T-cell (primary cell): ENCODE data around the gene TBRG1. TPM values are rescaled to one million over a fixed set of nuclear protein-coding genes. Genes with fewer than 3 reads are reported as not detected.

Source experiments
- ATAC-seq, 4 experiments: fragments of 200-7000 bp in 3 of 4; fragments of 150-1000 bp in 1 of 4; cut with Tn5 transposase; replicated peaks in 1 of 4; 1 replicate in 3 of 4; 2 replicates in 1 of 4; pipeline ENCODE4 v1.10.0; 2021; ENCODE audit warnings: moderate library complexity in 3 of 4, mild to moderate bottlenecking in 2 of 4, moderate number of reproducible peaks in 1 of 4
- CTCF ChIA-PET, 2 donors: fragments of 300-600 bp; sonication (Branson Sonifier 250); formaldehyde crosslinking; loops; one replicate each; lab custom pipeline; 2022; ENCODE audit warnings: antibody characterized with exemption in 2 of 2; lab: Charles Lee
- POLR2A ChIA-PET, 2 donors: fragments of 300-600 bp; sonication (Branson Sonifier 250); formaldehyde crosslinking; loops; one replicate each; lab custom pipeline; 2022; ENCODE audit warnings: antibody characterized with exemption in 2 of 2; lab: Charles Lee
- DNase-seq, 35 experiments: peaks; one replicate each; pipeline versions ENCODE4 v3.0.0 to v3.0.0-alpha.2; 2013 to 2023
- H3K27ac ChIP-seq: one replicate; pipeline ENCODE4 v1.5.1; 2013; ENCODE audit warnings: low read length
- H3K27me3 ChIP-seq, 2 experiments: replicated peaks in 1 of 2; 1 replicate in 1 of 2; 2 replicates in 1 of 2; pipeline versions ENCODE4 v1.6.1 to v1.7.0; 2013; ENCODE audit warnings: low read length in 1 of 2, mixed read lengths in 1 of 2; ENCODE audit not compliant: control insufficient read depth in 2 of 2, insufficient read depth in 2 of 2; ENCODE audit errors: extremely low read depth in 1 of 2
- H3K36me3 ChIP-seq, 2 donors: 1 replicate in 1 of 2; 2 replicates in 1 of 2; pipeline versions ENCODE4 v1.6.1 to v1.7.0; 2013; ENCODE audit warnings: low read length in 1 of 2; ENCODE audit not compliant: control insufficient read depth in 2 of 2, insufficient read depth in 1 of 2; ENCODE audit errors: extremely low read depth in 1 of 2
- H3K4me1 ChIP-seq, 2 experiments: 1 replicate in 1 of 2; 2 replicates in 1 of 2; pipeline versions ENCODE4 v1.6.1 to v1.7.0; 2013; ENCODE audit warnings: low read length in 2 of 2, mixed read lengths in 1 of 2; ENCODE audit not compliant: insufficient read depth in 2 of 2, control insufficient read depth in 1 of 2; ENCODE audit errors: extremely low read depth in 1 of 2
- H3K4me3 ChIP-seq, 2 donors: 1 replicate in 1 of 2; 2 replicates in 1 of 2; pipeline versions ENCODE4 v1.5.1 to v1.7.0; 2013; ENCODE audit warnings: mild to moderate bottlenecking in 2 of 2, low read length in 1 of 2, moderate library complexity in 1 of 2; ENCODE audit not compliant: control insufficient read depth in 1 of 2; ENCODE audit errors: extremely low read depth in 1 of 2
- H3K9me3 ChIP-seq: 2 replicates; pipeline ENCODE4 v1.7.0; 2013
- H3K27ac Mint-ChIP-seq, 2 donors: one replicate each; pipeline ENCODE4 v1.8.0; 2020 to 2021; ENCODE audit warnings: mild to moderate bottlenecking in 2 of 2, mixed read lengths in 2 of 2
- H3K27me3 Mint-ChIP-seq, 2 donors: one replicate each; pipeline ENCODE4 v1.8.0; 2021 to 2022; ENCODE audit warnings: mixed read lengths in 2 of 2
- H3K36me3 Mint-ChIP-seq: one replicate; pipeline ENCODE4 v1.8.0; 2021; ENCODE audit warnings: mixed read lengths
- H3K4me1 Mint-ChIP-seq, 3 donors: one replicate each; pipeline ENCODE4 v1.8.0; 2020 to 2022; ENCODE audit warnings: mixed read lengths in 3 of 3, mild to moderate bottlenecking in 1 of 3
- H3K4me3 Mint-ChIP-seq, 3 donors: one replicate each; pipeline ENCODE4 v1.8.0; 2020 to 2022; ENCODE audit warnings: mild to moderate bottlenecking in 3 of 3, mixed read lengths in 3 of 3, moderate library complexity in 3 of 3
- H3K9me3 Mint-ChIP-seq, 3 donors: one replicate each; pipeline ENCODE4 v1.8.0; 2020 to 2022; ENCODE audit warnings: mixed read lengths in 3 of 3
- WGBS: methylation state at CpG from one replicate; pipeline ENCODE4 v1.1.5; 2013; ENCODE audit warnings: missing lambda C conversion rate; ENCODE audit not compliant: insufficient coverage; 5-methylcytosine and 5-hydroxymethylcytosine counted together
- total RNA-seq, 35 experiments: library from RNA in 6 of 35; stranded (reverse) in 6 of 35; fragments of 120-200 nt in 1 of 35; gene quantifications; one replicate each; pipeline versions ENCODE4 v1.2.1 to v1.2.4 and lab custom pipeline; 2013 to 2026

Gene TBRG1
- total RNA-seq, 5 donors from 2014 or later (not counting 1 experiment from before 2014, with no cell fraction given) = 55.5 to 74.8 (median 72.0) TPM

DNA sequence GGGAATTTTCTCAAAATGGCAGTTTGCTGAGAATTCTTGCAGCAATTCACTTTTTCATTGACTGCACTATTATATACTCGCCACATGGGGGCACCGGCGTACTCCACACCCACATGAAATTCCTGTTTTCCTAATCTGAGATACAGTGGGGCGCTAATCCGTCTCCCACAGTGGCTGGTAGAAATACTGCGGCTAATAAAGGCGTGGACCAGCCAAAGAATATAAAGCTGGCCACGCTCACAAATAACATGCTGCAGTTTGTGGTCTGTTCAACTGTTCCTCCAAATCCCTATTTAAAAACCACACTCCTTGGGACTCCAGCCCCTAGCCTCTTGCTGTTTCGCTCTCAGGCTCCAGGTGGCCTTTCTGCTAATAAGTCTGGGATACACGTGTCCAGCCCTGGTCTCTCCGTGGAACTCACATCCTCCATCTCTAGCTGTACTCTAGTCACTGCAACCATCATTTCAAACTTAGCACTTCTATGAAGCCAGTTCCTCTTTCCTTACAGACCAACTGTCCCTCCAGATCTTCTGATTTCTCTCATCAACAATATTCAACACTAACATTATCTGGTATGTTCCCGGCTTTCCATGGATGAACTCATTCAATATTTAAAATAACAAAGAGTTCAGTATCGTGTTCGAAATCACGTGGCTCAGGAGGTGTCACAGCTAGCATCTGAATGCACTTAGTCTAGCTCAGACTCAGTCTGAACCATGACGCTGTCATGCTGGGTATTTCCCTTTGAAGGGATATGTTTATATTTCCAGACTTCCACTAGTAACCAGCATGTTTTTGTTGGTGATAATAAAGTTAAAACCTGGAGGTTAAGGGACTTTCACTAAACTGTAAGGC, 22.0 kb downstream of the TBRG1 start:
- peaks cover 2% of the 10 kb centered on the region for H3K36me3 Mint-ChIP-seq

DNA sequence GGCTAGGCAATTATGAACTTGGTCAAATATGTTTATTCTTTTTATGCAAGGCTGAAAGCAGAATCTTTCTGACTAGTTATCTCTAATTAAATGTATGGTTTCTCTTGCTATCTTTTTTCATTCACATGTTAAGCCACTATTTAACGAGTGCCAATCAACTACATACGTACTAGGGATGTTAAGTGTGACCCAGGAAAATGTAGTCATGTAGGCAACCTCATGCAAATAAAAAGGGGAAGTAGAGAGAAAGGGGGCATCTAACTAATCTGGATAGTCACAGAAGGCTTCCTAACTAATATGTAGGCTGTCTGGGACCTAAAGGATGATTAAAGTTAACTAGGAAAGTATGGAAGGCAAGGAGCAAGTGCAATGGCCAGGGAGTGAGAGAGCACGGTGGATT, 23.5 kb downstream of the TBRG1 start:
- Histone ChIP-seq H3K9me3 (no peaks in the 10 kb centered on the region), H3K27ac (no peak overlapping the region), H3K27me3 (no peaks in the 10 kb centered on the region), H3K36me3 (peaks cover 3% of the 10 kb centered on the region in 2 donors), H3K4me1 (peaks cover 0 to 3% of the 10 kb centered on the region in 2 experiments), H3K4me3 (no peak overlapping the region)
- no CpG with 5 or more reads among the region's 3 CpGs for WGBS
- POLR2A ChIA-PET = no interaction called here
- no peak for DNase-seq
- H3K27ac Mint-ChIP-seq = no peak overlapping the region
- H3K9me3 Mint-ChIP-seq = no peaks in the 10 kb centered on the region
- H3K4me1 Mint-ChIP-seq = peaks cover 0 to 4% (median 3%) of the 10 kb centered on the region in 3 donors
- H3K36me3 Mint-ChIP-seq = peaks cover 8% of the 10 kb centered on the region
- no peaks in the 10 kb centered on the region for H3K27me3 Mint-ChIP-seq
- no peak for ATAC-seq
- H3K4me3 Mint-ChIP-seq = no peak overlapping the region
- CTCF ChIA-PET = no interaction called here

More for the DNA sequence above, 22.0 kb downstream of the TBRG1 start:
- peak; percentile 53 to 77 (median 66) for ATAC-seq
- ChIA-PET POLR2A (interaction anchor here in 1 of 2 donors (0.6 kb wide), 2 partner anchors 145 to 283 kb away, joined by 5 read pairs; no protein-coding TSS in a partner anchor), CTCF (interaction anchor here (0.6 to 3.2 kb wide), 14 partner anchors 8 to 697 kb away, joined by 3 to 15 read pairs (median 3); partner anchors contain the start of genes SIAE (in 1 of the 2), SPA17 (in 1 of the 2) and TBRG1 (in 1 of the 2))
- H3K9me3 ChIP-seq = no peaks in the 10 kb centered on the region
- peaks cover 0 to 3% of the 10 kb centered on the region in 2 experiments for H3K4me1 ChIP-seq
- no peak overlapping the region for H3K4me3 Mint-ChIP-seq
- H3K27me3 ChIP-seq = no peaks in the 10 kb centered on the region
- H3K9me3 Mint-ChIP-seq = no peaks in the 10 kb centered on the region
- WGBS = 29% methylated on average over 15 of the region's 16 CpGs
- peaks cover 0 to 3% of the 10 kb centered on the region in 2 donors for H3K36me3 ChIP-seq
- no peaks in the 10 kb centered on the region for H3K27me3 Mint-ChIP-seq
- H3K27ac ChIP-seq = no peak overlapping the region
- peak in 17 of 35 experiments; percentile 1 to 64 (median 8) for DNase-seq
- H3K27ac Mint-ChIP-seq = no peak overlapping the region
- H3K4me1 Mint-ChIP-seq = peaks cover 0 to 4% (median 3%) of the 10 kb centered on the region in 3 donors
- H3K4me3 ChIP-seq = no peak overlapping the region

DNA sequence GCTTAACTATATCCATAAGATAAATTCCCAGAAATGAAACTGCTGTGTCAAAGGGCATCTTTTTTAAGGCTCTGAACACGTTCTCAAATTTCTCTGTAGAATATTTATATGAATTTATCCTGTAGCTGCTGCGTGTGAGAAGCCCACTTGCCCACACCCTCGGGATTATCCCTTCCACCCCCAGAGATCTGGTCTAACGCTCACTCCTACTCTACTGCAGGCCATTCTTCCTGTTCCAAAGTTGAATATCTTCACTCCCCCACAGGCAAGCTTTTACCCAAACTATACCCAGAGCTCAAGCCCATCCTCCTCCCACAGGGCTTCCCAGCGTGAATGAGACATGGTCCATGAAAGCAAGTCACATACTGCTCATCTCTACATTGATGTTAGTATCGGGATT, 25.9 kb downstream of the TBRG1 start:
- no peak overlapping the region for H3K27ac Mint-ChIP-seq
- no peak overlapping the region for H3K4me3 ChIP-seq
- peaks cover 0 to 4% (median 3%) of the 10 kb centered on the region in 3 donors for H3K4me1 Mint-ChIP-seq
- no peaks in the 10 kb centered on the region for H3K9me3 Mint-ChIP-seq
- CTCF ChIA-PET = interaction anchor here (0.7 to 1.1 kb wide), 2 partner anchors 10 to 16 kb away, joined by 3 to 6 read pairs; no protein-coding TSS in a partner anchor
- ATAC-seq (no peak), DNase-seq (no peak)
- H3K9me3 ChIP-seq = no peaks in the 10 kb centered on the region
- WGBS = 100% methylated on average over 2 of the region's 6 CpGs
- no peak overlapping the region for H3K27ac ChIP-seq
- peaks cover 27% of the 10 kb centered on the region for H3K36me3 Mint-ChIP-seq
- POLR2A ChIA-PET = no interaction called here
- H3K27me3 ChIP-seq = no peaks in the 10 kb centered on the region
- peaks cover 3% of the 10 kb centered on the region in 2 donors for H3K36me3 ChIP-seq
- no peaks in the 10 kb centered on the region for H3K27me3 Mint-ChIP-seq
- peaks cover 0 to 3% of the 10 kb centered on the region in 2 experiments for H3K4me1 ChIP-seq
- H3K4me3 Mint-ChIP-seq = no peak overlapping the region

DNA sequence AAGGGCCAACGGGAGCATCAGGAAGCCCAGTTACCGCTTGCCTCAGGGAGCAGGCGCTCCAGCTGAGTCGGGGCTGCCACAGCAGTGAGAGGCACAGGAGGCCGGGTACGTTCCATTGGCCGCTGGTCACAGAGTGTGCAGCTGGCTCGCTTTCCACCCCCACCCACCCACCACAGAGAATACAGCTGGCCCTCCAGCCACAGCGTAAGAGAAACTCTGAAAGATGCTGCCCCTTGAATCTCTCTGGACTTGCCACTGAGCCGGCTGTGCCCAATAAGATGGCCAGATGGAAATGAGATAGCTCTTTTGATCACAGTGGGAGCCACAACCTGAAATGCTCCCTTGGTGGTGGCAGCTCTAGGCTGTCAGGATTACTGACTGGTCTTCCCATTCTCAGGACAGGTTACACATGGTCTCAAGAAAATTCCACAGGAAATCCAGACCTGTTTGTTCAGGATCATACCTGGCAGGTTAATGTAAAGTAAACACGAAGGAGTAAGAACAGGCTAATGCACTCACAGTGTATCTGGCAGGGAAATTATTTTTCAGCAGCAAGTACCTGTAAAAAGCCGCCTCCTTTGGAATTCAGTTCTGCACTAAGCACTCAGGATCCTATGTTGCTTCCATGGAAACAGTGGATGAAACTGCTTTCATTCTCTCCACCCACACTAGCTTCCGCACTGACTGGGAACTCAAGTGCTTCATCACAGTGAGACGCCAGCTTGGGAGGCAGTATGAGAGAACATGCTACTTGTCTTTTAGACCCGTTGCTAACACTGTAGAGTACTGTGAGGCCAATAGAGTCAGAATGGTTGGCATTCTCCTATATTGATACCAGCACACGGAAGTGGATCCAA, 34.3 kb downstream of the TBRG1 start:
- POLR2A ChIA-PET = interaction anchor here in 1 of 2 donors (0.6 kb wide), 1 partner anchor 176 kb away, joined by 4 read pairs; no protein-coding TSS in a partner anchor
- Mint-ChIP-seq H3K36me3 (peaks cover 38% of the 10 kb centered on the region), H3K4me1 (no peaks in the 10 kb centered on the region), H3K27ac (no peak overlapping the region), H3K9me3 (no peaks in the 10 kb centered on the region), H3K27me3 (no peaks in the 10 kb centered on the region), H3K4me3 (no peak overlapping the region)
- DNase-seq (no peak), ATAC-seq (no peak)
- 90% methylated on average over 11 of the region's 16 CpGs for WGBS
- Histone ChIP-seq H3K36me3 (peaks cover 0 to 7% of the 10 kb centered on the region in 2 donors), H3K9me3 (no peaks in the 10 kb centered on the region), H3K4me3 (no peak overlapping the region), H3K4me1 (no peaks in the 10 kb centered on the region), H3K27me3 (no peaks in the 10 kb centered on the region), H3K27ac (no peak overlapping the region)
- CTCF ChIA-PET = interaction anchor here in 1 of 2 donors (0.6 kb wide), 1 partner anchor 138 kb away, joined by 3 read pairs; no protein-coding TSS in a partner anchor

DNA sequence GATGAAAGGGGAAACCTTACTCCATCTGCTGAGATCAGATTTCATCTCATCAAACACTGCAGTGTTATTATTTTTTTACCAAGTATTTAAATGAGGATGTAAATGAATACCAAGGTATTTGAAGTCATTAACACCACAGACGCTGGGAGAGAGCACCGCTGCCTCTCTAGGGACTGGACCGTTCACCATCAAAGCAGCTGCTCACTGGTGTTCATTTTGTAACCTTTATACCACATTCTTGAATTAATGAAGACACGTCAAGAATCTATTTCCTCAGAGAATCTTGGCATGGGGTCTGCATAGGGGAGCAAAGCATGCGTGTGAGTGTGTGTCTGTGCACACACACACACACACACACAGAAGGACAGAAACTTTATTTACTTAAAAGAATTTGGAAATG, 35.2 kb downstream of the TBRG1 start:
- no peaks in the 10 kb centered on the region for H3K4me1 Mint-ChIP-seq
- DNase-seq (no peak), ATAC-seq (no peak)
- ChIA-PET CTCF (no interaction called here), POLR2A (no interaction called here)
- Histone ChIP-seq H3K36me3 (peaks cover 0 to 7% of the 10 kb centered on the region in 2 donors), H3K4me1 (no peaks in the 10 kb centered on the region), H3K9me3 (no peaks in the 10 kb centered on the region), H3K4me3 (no peak overlapping the region), H3K27ac (no peak overlapping the region), H3K27me3 (no peaks in the 10 kb centered on the region)
- H3K4me3 Mint-ChIP-seq = no peak overlapping the region
- peaks cover 32% of the 10 kb centered on the region for H3K36me3 Mint-ChIP-seq
- no peaks in the 10 kb centered on the region for H3K27me3 Mint-ChIP-seq
- no peak overlapping the region for H3K27ac Mint-ChIP-seq
- H3K9me3 Mint-ChIP-seq = no peaks in the 10 kb centered on the region
- WGBS = no CpG with 5 or more reads among the region's 5 CpGs

DNA sequence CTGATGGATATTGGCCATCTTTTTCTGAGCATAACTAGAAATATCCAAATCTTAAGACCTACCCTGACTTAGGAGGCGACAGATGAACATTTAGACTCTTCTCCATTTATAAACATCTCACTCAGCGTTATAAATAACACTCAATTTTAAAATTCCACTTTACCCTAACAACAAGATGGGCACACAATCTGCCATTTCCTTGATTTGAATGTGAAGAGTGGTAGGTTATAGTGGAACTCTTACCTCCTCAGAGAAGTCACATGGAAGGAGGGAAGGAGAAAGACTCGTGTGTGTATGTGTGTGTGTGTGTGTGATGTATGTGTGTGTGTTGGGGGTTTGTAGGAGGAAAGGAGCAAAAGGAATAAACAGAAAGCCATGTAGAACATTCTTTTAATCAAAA, 35.8 kb downstream of the TBRG1 start:
- CTCF ChIA-PET = no interaction called here
- Histone ChIP-seq H3K27ac (no peak overlapping the region), H3K27me3 (no peaks in the 10 kb centered on the region), H3K4me1 (no peaks in the 10 kb centered on the region), H3K4me3 (no peak overlapping the region), H3K9me3 (no peaks in the 10 kb centered on the region), H3K36me3 (peaks cover 0 to 7% of the 10 kb centered on the region in 2 donors)
- Mint-ChIP-seq H3K9me3 (no peaks in the 10 kb centered on the region), H3K27ac (no peak overlapping the region), H3K36me3 (peaks cover 26% of the 10 kb centered on the region), H3K4me1 (no peaks in the 10 kb centered on the region), H3K4me3 (no peak overlapping the region), H3K27me3 (no peaks in the 10 kb centered on the region)
- DNase-seq = no peak
- no peak for ATAC-seq
- no CpG with 5 or more reads among the region's 3 CpGs for WGBS
- POLR2A ChIA-PET = no interaction called here
